Caco-2 (cell line): ENCODE measurements around the gene FBXO4. TPM values are rescaled to one million over a fixed set of nuclear protein-coding genes. Genes with fewer than 3 reads are reported as not detected.

Source experiments
- BruUV-seq: library from RNA; stranded (reverse); fragments of 400-500 nt; replicated peaks from 2 replicates; lab custom pipeline; 2021; lab: Mats Ljungman, UMichigan
- CTCF ChIA-PET: fragments of 300-600 bp; sonication (Branson Sonifier 250); formaldehyde crosslinking; loops from one replicate; lab custom pipeline; 2022; ENCODE audit warnings: antibody characterized with exemption; lab: Charles Lee
- POLR2A ChIA-PET: fragments of 300-600 bp; sonication (Branson Sonifier 250); formaldehyde crosslinking; loops from one replicate; lab custom pipeline; 2022; ENCODE audit warnings: antibody characterized with exemption; lab: Charles Lee
- DNase-seq, 2 experiments: peaks; one replicate each; pipeline versions ENCODE4 v3.0.0 to v3.0.0-alpha.2; 2020 to 2022
- H3K27me3 ChIP-seq: replicated peaks from 2 replicates; pipeline ENCODE4 v1.6.0; 2011; ENCODE audit warnings: low read length; ENCODE audit not compliant: control insufficient read depth, insufficient read depth
- H3K36me3 ChIP-seq: 2 replicates; pipeline ENCODE4 v1.5.1; 2011; ENCODE audit warnings: low read length; ENCODE audit not compliant: control insufficient read depth, insufficient read depth
- H3K4me1 ChIP-seq: fragments of 250-450 bp; sonication (Bioruptor Pico); 2 replicates; pipeline ENCODE4 v1.5.1; 2020; ENCODE audit warnings: mild to moderate bottlenecking
- H3K4me3 ChIP-seq: 2 replicates; pipeline ENCODE4 v1.5.1; 2011; ENCODE audit warnings: low read depth, mild to moderate bottlenecking, control low read depth, low read length
- H3K9me3 ChIP-seq: fragments of 250-450 bp; sonication (Bioruptor Pico); 2 replicates; pipeline ENCODE4 v1.5.1; 2020; ENCODE audit warnings: mild to moderate bottlenecking, moderate library complexity
- H3K27ac Mint-ChIP-seq: one replicate; pipeline ENCODE4 v1.8.0; 2022; ENCODE audit warnings: mixed read lengths; ENCODE audit not compliant: unreplicated experiment
- H3K27me3 Mint-ChIP-seq: one replicate; pipeline ENCODE4 v1.8.0; 2022; ENCODE audit warnings: mixed read lengths; ENCODE audit not compliant: insufficient read depth, unreplicated experiment
- H3K36me3 Mint-ChIP-seq: one replicate; pipeline ENCODE4 v1.8.0; 2022; ENCODE audit warnings: mild to moderate bottlenecking, mixed read lengths; ENCODE audit not compliant: insufficient read depth, unreplicated experiment
- H3K4me1 Mint-ChIP-seq: one replicate; pipeline ENCODE4 v1.8.0; 2022; ENCODE audit warnings: low read depth, mixed read lengths; ENCODE audit not compliant: unreplicated experiment
- H3K4me3 Mint-ChIP-seq: one replicate; pipeline ENCODE4 v1.8.0; 2022; ENCODE audit warnings: mild to moderate bottlenecking, moderate library complexity, mixed read lengths; ENCODE audit not compliant: unreplicated experiment
- H3K9me3 Mint-ChIP-seq: one replicate; pipeline ENCODE4 v1.8.0; 2022; ENCODE audit warnings: mixed read lengths; ENCODE audit not compliant: unreplicated experiment
- intact Hi-C: fragments of 100-400 bp; cut with micrococcal nuclease; formaldehyde crosslinking; loops from one replicate; pipeline ENCODE4 v1.10.0; 2022; ENCODE audit not compliant: unreplicated experiment
- total RNA-seq: library from RNA; stranded (reverse); gene quantifications from 2 replicates; pipeline ENCODE4 v1.2.3, GENCODE V29; 2022
- TF ChIP-seq, protein P1 (sequence below), 2 experiments: fragments of 200-600 bp in 1 of 2; IDR thresholded peaks; 1 replicate in 1 of 2; 2 replicates in 1 of 2; pipeline versions ENCODE4 v1.5.1 to v1.8.0; 2011 to 2022; ENCODE audit warnings: antibody characterized with exemption in 1 of 2, control low read depth in 1 of 2, inconsistent platforms in 1 of 2, low read depth in 1 of 2, low read length in 1 of 2, mild to moderate bottlenecking in 1 of 2, moderate library complexity in 1 of 2; ENCODE audit not compliant: insufficient read depth in 1 of 2, severe bottlenecking in 1 of 2, unreplicated experiment in 1 of 2

Gene FBXO4
- total RNA-seq, 1 experiment from 2014 or later, result 9.7 TPM

DNA sequence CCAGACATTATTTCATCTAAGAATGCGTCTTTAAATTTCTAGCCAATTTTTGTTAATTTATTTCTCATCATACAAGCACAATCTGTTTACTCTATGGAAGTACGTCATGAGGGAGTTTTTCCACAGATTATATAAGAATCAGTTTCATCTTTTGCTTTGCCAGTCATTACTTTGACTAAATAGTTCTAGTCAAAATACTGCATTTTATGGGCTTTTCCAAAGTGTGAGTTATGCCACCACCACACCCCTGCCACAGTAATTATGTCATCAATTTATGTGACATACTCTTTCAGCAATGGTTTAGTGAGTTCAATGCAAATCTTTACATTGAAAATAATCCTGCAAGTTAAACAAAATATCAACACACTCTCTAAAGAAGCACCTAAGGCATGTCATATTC, 18.9 kb upstream of the FBXO4 start:
- H3K36me3 Mint-ChIP-seq, result peaks cover 57% of the 10 kb centered on the region
- no peaks in the 10 kb centered on the region for H3K9me3 ChIP-seq
- BruUV-seq, result no TSS peak
- no peaks in the 10 kb centered on the region for H3K27me3 ChIP-seq
- H3K27me3 Mint-ChIP-seq, result no peaks in the 10 kb centered on the region
- no peak for DNase-seq
- intact Hi-C loops, result no loop called here
- H3K9me3 Mint-ChIP-seq, result no peaks in the 10 kb centered on the region
- no peak overlapping the region for H3K4me3 Mint-ChIP-seq
- POLR2A ChIA-PET, result no interaction called here
- no peak overlapping the region for H3K27ac Mint-ChIP-seq
- TF ChIP-seq, protein P1, sequence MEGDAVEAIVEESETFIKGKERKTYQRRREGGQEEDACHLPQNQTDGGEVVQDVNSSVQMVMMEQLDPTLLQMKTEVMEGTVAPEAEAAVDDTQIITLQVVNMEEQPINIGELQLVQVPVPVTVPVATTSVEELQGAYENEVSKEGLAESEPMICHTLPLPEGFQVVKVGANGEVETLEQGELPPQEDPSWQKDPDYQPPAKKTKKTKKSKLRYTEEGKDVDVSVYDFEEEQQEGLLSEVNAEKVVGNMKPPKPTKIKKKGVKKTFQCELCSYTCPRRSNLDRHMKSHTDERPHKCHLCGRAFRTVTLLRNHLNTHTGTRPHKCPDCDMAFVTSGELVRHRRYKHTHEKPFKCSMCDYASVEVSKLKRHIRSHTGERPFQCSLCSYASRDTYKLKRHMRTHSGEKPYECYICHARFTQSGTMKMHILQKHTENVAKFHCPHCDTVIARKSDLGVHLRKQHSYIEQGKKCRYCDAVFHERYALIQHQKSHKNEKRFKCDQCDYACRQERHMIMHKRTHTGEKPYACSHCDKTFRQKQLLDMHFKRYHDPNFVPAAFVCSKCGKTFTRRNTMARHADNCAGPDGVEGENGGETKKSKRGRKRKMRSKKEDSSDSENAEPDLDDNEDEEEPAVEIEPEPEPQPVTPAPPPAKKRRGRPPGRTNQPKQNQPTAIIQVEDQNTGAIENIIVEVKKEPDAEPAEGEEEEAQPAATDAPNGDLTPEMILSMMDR (IDR thresholded peaks at IDR 0.05; ENCODE audit: insufficient read depth in 1 of 2, low read depth in 1 of 2, low read length in 1 of 2, severe bottlenecking in 1 of 2, unreplicated experiment in 1 of 2), result no peak
- H3K36me3 ChIP-seq, result no peaks in the 10 kb centered on the region; the same call in 1 of the 2 replicates
- CTCF ChIA-PET, result no interaction called here
- no peaks in the 10 kb centered on the region for H3K4me1 Mint-ChIP-seq
- H3K4me3 ChIP-seq, result no peak overlapping the region
- no peaks in the 10 kb centered on the region for H3K4me1 ChIP-seq

DNA sequence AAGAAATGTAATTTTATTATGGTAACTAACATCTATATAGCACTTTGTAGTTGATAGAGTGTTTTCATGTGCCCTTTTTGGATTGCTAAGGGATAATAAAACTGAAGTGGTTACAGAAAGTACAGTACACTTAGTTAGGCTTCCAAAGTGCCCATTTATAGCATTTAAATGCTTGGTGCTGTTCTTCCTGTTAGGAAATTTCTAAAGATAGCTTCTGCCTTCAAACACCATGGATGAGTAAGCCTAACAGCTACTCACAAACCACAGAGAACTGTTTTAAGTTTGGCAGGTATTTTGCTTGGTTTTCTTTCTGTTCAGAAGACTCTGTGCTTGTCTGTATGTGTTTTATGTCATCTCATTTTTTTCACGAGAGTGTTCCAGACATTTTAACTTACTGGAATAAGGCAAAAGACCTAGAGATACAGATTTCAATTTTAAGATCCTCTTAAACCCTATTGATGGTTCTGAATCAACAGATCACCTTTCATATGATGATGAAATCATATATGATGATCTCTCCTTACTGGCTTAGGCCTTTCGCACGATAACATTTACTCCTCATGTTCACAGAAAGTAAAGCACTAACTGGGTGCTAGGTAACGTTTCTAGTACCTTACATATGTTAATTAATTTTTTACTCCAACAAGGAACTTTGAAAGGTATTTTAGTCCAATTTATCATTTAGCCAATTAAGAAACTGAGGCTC, 16.6 kb upstream of the FBXO4 start:
- CTCF ChIA-PET, result no interaction called here
- H3K9me3 Mint-ChIP-seq, result no peaks in the 10 kb centered on the region
- no peaks in the 10 kb centered on the region; the same call in 1 of the 2 replicates for H3K36me3 ChIP-seq
- H3K27ac Mint-ChIP-seq, result no peak overlapping the region
- H3K4me3 ChIP-seq, result no peak overlapping the region
- peaks cover 57% of the 10 kb centered on the region for H3K36me3 Mint-ChIP-seq
- intact Hi-C loops, result no loop called here
- H3K27me3 ChIP-seq, result no peaks in the 10 kb centered on the region
- H3K4me1 Mint-ChIP-seq, result no peaks in the 10 kb centered on the region
- no peaks in the 10 kb centered on the region for H3K4me1 ChIP-seq
- no peak overlapping the region for H3K4me3 Mint-ChIP-seq
- POLR2A ChIA-PET, result no interaction called here
- H3K27me3 Mint-ChIP-seq, result no peaks in the 10 kb centered on the region
- no peak for DNase-seq
- TF ChIP-seq, protein P1 (IDR thresholded peaks at IDR 0.05; ENCODE audit: insufficient read depth in 1 of 2, low read depth in 1 of 2, low read length in 1 of 2, severe bottlenecking in 1 of 2, unreplicated experiment in 1 of 2), result no peak
- BruUV-seq, result no TSS peak
- H3K9me3 ChIP-seq, result no peaks in the 10 kb centered on the region

DNA sequence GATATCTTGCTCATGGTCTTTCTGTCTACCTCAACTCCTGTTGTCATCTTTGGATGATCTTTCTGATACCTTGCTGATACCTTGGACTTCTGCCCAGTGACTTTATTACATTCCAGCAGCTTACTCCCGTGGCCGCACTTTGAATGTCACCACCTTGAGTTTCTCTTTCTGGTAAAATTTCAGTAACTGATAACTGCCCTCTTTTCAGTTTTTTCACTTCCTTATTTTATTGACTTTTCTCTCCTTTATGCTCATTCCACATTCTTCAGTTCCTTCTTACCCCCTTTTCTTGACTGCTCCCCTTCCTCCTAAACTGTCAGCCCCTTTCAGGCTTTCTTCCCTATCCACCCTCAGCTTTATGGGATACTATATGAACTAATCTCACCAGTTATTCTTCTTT, 7.0 kb upstream of the FBXO4 start:
- H3K36me3 ChIP-seq, result no peaks in the 10 kb centered on the region; the same call in 1 of the 2 replicates
- no TSS peak for BruUV-seq
- Mint-ChIP-seq H3K4me1 (no peaks in the 10 kb centered on the region), H3K4me3 (no peak overlapping the region), H3K9me3 (no peaks in the 10 kb centered on the region), H3K27ac (no peak overlapping the region), H3K36me3 (peaks cover 44% of the 10 kb centered on the region), H3K27me3 (no peaks in the 10 kb centered on the region)
- no peaks in the 10 kb centered on the region for H3K4me1 ChIP-seq
- intact Hi-C loops, result no loop called here
- no peak for DNase-seq
- H3K27me3 ChIP-seq, result no peaks in the 10 kb centered on the region
- H3K9me3 ChIP-seq, result no peaks in the 10 kb centered on the region
- POLR2A ChIA-PET, result no interaction called here
- CTCF ChIA-PET, result no interaction called here
- no peak overlapping the region for H3K4me3 ChIP-seq
- TF ChIP-seq, protein P1 (IDR thresholded peaks at IDR 0.05; ENCODE audit: insufficient read depth in 1 of 2, low read depth in 1 of 2, low read length in 1 of 2, severe bottlenecking in 1 of 2, unreplicated experiment in 1 of 2), result no peak
